Panc1 (cell line): ENCODE measurements around the gene ZNF354C. TPM values are rescaled to one million over a fixed set of nuclear protein-coding genes. Genes with fewer than 3 reads are reported as not detected.

ENCODE experiments used
- ATAC-seq: fragments of 200-7000 bp; cut with Tn5 transposase; 2 replicates; pipeline ENCODE4 v1.9.1; 2020; ENCODE audit warnings: mild to moderate bottlenecking, moderate library complexity
- BruUV-seq: library from RNA; stranded (reverse); fragments of 400-500 nt; replicated peaks from 2 replicates; lab custom pipeline; 2021; lab: Mats Ljungman, UMichigan
- CTCF ChIA-PET: fragments of 300-600 bp; sonication (Branson Sonifier 250); formaldehyde crosslinking; loops from one replicate; lab custom pipeline; 2022; ENCODE audit warnings: antibody characterized with exemption; lab: Charles Lee
- POLR2A ChIA-PET: fragments of 300-600 bp; sonication (Branson Sonifier 250); formaldehyde crosslinking; loops from one replicate; lab custom pipeline; 2022; ENCODE audit warnings: antibody characterized with exemption; lab: Charles Lee
- DNase-seq: peaks from one replicate; pipeline ENCODE4 v3.0.0-alpha.2; 2010; ENCODE audit warnings: low read depth, low spot score
- H3K27ac ChIP-seq: 2 replicates; pipeline ENCODE4 v1.5.1; 2011; ENCODE audit warnings: mild to moderate bottlenecking, low read length, inconsistent platforms
- H3K27me3 ChIP-seq: fragments of 200-500 bp; sonication (Bioruptor generic); 2 replicates; pipeline ENCODE4 v1.6.0; 2014; ENCODE audit warnings: low read length, inconsistent platforms; ENCODE audit not compliant: control insufficient read depth, insufficient read depth
- H3K36me3 ChIP-seq: fragments of 200-500 bp; sonication (Bioruptor generic); 2 replicates; pipeline ENCODE4 v1.5.1; 2014; ENCODE audit warnings: inconsistent platforms, mild to moderate bottlenecking, low read length, moderate library complexity; ENCODE audit not compliant: control insufficient read depth, insufficient read depth
- H3K4me1 ChIP-seq: 2 replicates; pipeline ENCODE4 v1.5.1; 2011; ENCODE audit warnings: inconsistent platforms, mild to moderate bottlenecking, low read length, moderate library complexity; ENCODE audit not compliant: control insufficient read depth, insufficient read depth
- H3K4me3 ChIP-seq, 2 experiments: 2 replicates each; pipeline ENCODE4 v1.5.1; 2011 to 2012; ENCODE audit warnings: low read depth in 2 of 2, low read length in 2 of 2, mild to moderate bottlenecking in 2 of 2, inconsistent platforms in 1 of 2, moderate library complexity in 1 of 2
- H3K9me3 ChIP-seq: fragments of 200-500 bp; sonication (Bioruptor generic); 2 replicates; pipeline ENCODE4 v1.5.1; 2014; ENCODE audit warnings: low read depth, mild to moderate bottlenecking, inconsistent platforms, low read length, moderate library complexity; ENCODE audit not compliant: control insufficient read depth, insufficient read depth
- CTCF ChIP-seq: fragments of 450-650 bp; IDR thresholded peaks from 2 replicates; pipeline ENCODE4 v1.5.1; 2017; ENCODE audit warnings: mild to moderate bottlenecking
- POLR2AphosphoS5 ChIP-seq: IDR thresholded peaks from 2 replicates; pipeline ENCODE4 v1.6.1; 2012; ENCODE audit warnings: mild to moderate bottlenecking, low read depth, low read length, moderate library complexity
- REST ChIP-seq, 2 experiments: IDR thresholded peaks; 2 replicates each; pipeline ENCODE4 v1.6.1; 2011 to 2012; ENCODE audit warnings: low read depth in 2 of 2, control low read depth in 1 of 2, low read length in 1 of 2, mild to moderate bottlenecking in 1 of 2, moderate library complexity in 1 of 2; ENCODE audit not compliant: insufficient read depth in 1 of 2
- SIN3A ChIP-seq: IDR thresholded peaks from 2 replicates; pipeline ENCODE4 v1.6.1; 2012; ENCODE audit warnings: low read depth, mild to moderate bottlenecking, low read length, moderate library complexity, borderline replicate concordance; ENCODE audit not compliant: insufficient read depth
- TCF7L2 ChIP-seq: IDR thresholded peaks from 2 replicates; pipeline ENCODE4 v1.6.1; 2011; ENCODE audit warnings: mild to moderate bottlenecking, low read depth, low read length, inconsistent platforms
- in situ Hi-C: cut with HindIII; loops from 2 replicates; pipeline ENCODE4 v1.10.0; 2016; ENCODE audit warnings: low sequenced_read_pairs, low pct_unique_long_range_greater_than_20kb
- intact Hi-C: fragments of 100-400 bp; cut with micrococcal nuclease; formaldehyde crosslinking; loops from one replicate; pipeline ENCODE4 v1.10.0; 2022; ENCODE audit not compliant: unreplicated experiment
- total RNA-seq: library from RNA; stranded (reverse); gene quantifications from one replicate; pipeline ENCODE4 v1.2.1, GENCODE V29; 2021; ENCODE audit not compliant: unreplicated experiment

ZNF354C gene
- total RNA-seq, 1 experiment from 2014 or later = 4.3 TPM

GRCh38 chr5:179055841-179056240 lies 4.3 kb upstream of the ZNF354C start:
- no peaks in the 10 kb centered on the region for H3K36me3 ChIP-seq
- in situ Hi-C loops (no loop called here), intact Hi-C loops (no loop called here)
- no peak overlapping the region for H3K27ac ChIP-seq
- no peaks in the 10 kb centered on the region for H3K27me3 ChIP-seq
- H3K4me3 ChIP-seq = no peak overlapping the region
- ChIA-PET CTCF (no interaction called here), POLR2A (interaction anchor here (0.6 kb wide), 1 partner anchor 18 kb away, joined by 4 read pairs; no protein-coding TSS in a partner anchor)
- no peak for DNase-seq
- no TSS peak for BruUV-seq
- ATAC-seq = no peak
- H3K4me1 ChIP-seq = no peaks in the 10 kb centered on the region
- TF ChIP-seq POLR2AphosphoS5 (no peak), REST (IDR thresholded peaks at IDR 0.05; ENCODE audit: insufficient read depth in 1 of 2, low read depth in 2 of 2, low read length in 1 of 2) (no peak), CTCF (no peak), SIN3A (no peak), TCF7L2 (no peak)
- peaks cover 10% of the 10 kb centered on the region; the same call in 1 of the 2 replicates for H3K9me3 ChIP-seq

- Histone ChIP-seq H3K4me1 (no peaks in the 10 kb centered on the region), H3K27ac (no peak overlapping the region; the same call in 1 of the 2 replicates), H3K27me3 (no peaks in the 10 kb centered on the region), H3K36me3 (no peaks in the 10 kb centered on the region), H3K9me3 (peaks cover 29% of the 10 kb centered on the region; the same call in 1 of the 2 replicates), H3K4me3 (peak overlapping the region; percentile 51 to 58)
- no TSS peak for BruUV-seq
- DNase-seq (no peak), ATAC-seq (no peak)
- no peak for TF ChIP-seq CTCF
- no peak for TF ChIP-seq TCF7L2
- TF ChIP-seq SIN3A = no peak
- TF ChIP-seq REST (IDR thresholded peaks at IDR 0.05; ENCODE audit: insufficient read depth in 1 of 2, low read depth in 2 of 2, low read length in 1 of 2) = no peak
- TF ChIP-seq POLR2AphosphoS5 = no peak
- intact Hi-C loops (no loop called here), in situ Hi-C loops (no loop called here)
- ChIA-PET POLR2A (no interaction called here), CTCF (no interaction called here)
These were observed 852 bp downstream of the ZNF354C start for GRCh38 chr5:179061025-179061424.
